SK-N-SH treated with all-trans-retinoic acid at 6 μM for 48 hours (cell line): ENCODE data around the gene CCR7.

ENCODE experiments used
- ATAC-seq: fragments of 200-7000 bp; cut with Tn5 transposase; 3 replicates; pipeline ENCODE4 v1.9.1; 2020; ENCODE audit warnings: mild to moderate bottlenecking, moderate library complexity
- ARNTL ChIP-seq: fragments of 450-650 bp; formaldehyde crosslinking; IDR thresholded peaks from 2 replicates; pipeline ENCODE4 v1.5.0; 2020; ENCODE audit warnings: low read depth, mild to moderate bottlenecking, moderate library complexity, borderline replicate concordance
- CREB5 ChIP-seq: fragments of 250-450 bp; sonication (Bioruptor Pico); IDR thresholded peaks from 2 replicates; pipeline ENCODE4 v1.5.1; 2020; ENCODE audit warnings: low read depth, mild to moderate bottlenecking, moderate library complexity
- CSDC2 ChIP-seq: fragments of 250-450 bp; sonication (Bioruptor Pico); IDR thresholded peaks from 2 replicates; pipeline ENCODE4 v1.5.0; 2020; ENCODE audit warnings: mild to moderate bottlenecking, moderate library complexity
- CSRNP3 ChIP-seq: fragments of 250-450 bp; sonication (Bioruptor Pico); IDR thresholded peaks from 2 replicates; pipeline ENCODE4 v1.5.1; 2021; ENCODE audit warnings: mild to moderate bottlenecking, moderate library complexity
- ESRRG ChIP-seq: fragments of 250-450 bp; sonication (Bioruptor Pico); IDR thresholded peaks from 2 replicates; pipeline ENCODE4 v1.6.1; 2021; ENCODE audit warnings: mild to moderate bottlenecking
- GLIS3 ChIP-seq: fragments of 250-450 bp; sonication (Bioruptor Pico); IDR thresholded peaks from 2 replicates; pipeline ENCODE4 v1.5.0; 2020; ENCODE audit warnings: mild to moderate bottlenecking, moderate library complexity
- ISL1 ChIP-seq: fragments of 250-450 bp; sonication (Bioruptor Pico); IDR thresholded peaks from 2 replicates; pipeline ENCODE4 v2.1.2; 2022; ENCODE audit warnings: mild to moderate bottlenecking, moderate library complexity
- OSR1 ChIP-seq: fragments of 250-450 bp; sonication (Bioruptor Pico); IDR thresholded peaks from 2 replicates; pipeline ENCODE4 v1.8.0; 2022; ENCODE audit warnings: moderate library complexity, mild to moderate bottlenecking, inconsistent platforms
- PPARA ChIP-seq: fragments of 250-450 bp; sonication (Bioruptor Pico); IDR thresholded peaks from 2 replicates; pipeline ENCODE4 v1.5.0; 2020; ENCODE audit warnings: mild to moderate bottlenecking, borderline replicate concordance
- RARB ChIP-seq: fragments of 250-450 bp; sonication (Bioruptor Pico); IDR thresholded peaks from 2 replicates; pipeline ENCODE4 v1.8.0; 2021; ENCODE audit warnings: mild to moderate bottlenecking, moderate library complexity
- SNAI2 ChIP-seq: fragments of 250-450 bp; sonication (Bioruptor Pico); IDR thresholded peaks from 2 replicates; pipeline ENCODE4 v1.5.0; 2020; ENCODE audit warnings: mild to moderate bottlenecking, moderate library complexity
- ZC3H10 ChIP-seq: fragments of 250-450 bp; sonication (Bioruptor Pico); IDR thresholded peaks from 2 replicates; pipeline ENCODE4 v1.5.1; 2021; ENCODE audit warnings: mild to moderate bottlenecking, moderate library complexity
- ZFP30 ChIP-seq: fragments of 450-650 bp; formaldehyde crosslinking; IDR thresholded peaks from 2 replicates; pipeline ENCODE4 v1.5.0; 2022; ENCODE audit warnings: mild to moderate bottlenecking, moderate library complexity
- ZNF565 ChIP-seq: fragments of 450-650 bp; formaldehyde crosslinking; conservative IDR thresholded peaks from 2 replicates; pipeline ENCODE4 v1.5.0; 2020; ENCODE audit warnings: low read depth, mild to moderate bottlenecking, moderate library complexity
- ZNF8 ChIP-seq: fragments of 450-650 bp; formaldehyde crosslinking; IDR thresholded peaks from 2 replicates; pipeline ENCODE4 v1.5.0; 2020; ENCODE audit warnings: mild to moderate bottlenecking, moderate library complexity
- TF ChIP-seq, protein P1 (sequence below): fragments of 250-450 bp; sonication (Bioruptor Pico); IDR thresholded peaks from 2 replicates; pipeline ENCODE4 v1.5.0; 2020; ENCODE audit warnings: mild to moderate bottlenecking, moderate library complexity
- TF ChIP-seq, protein P2 (sequence below): fragments of 250-450 bp; sonication (Bioruptor Pico); IDR thresholded peaks from 2 replicates; pipeline ENCODE4 v1.8.0; 2021; ENCODE audit warnings: low read depth, mild to moderate bottlenecking, moderate library complexity, borderline replicate concordance
- TF ChIP-seq, protein P3 (sequence below): fragments of 250-450 bp; sonication (Bioruptor Pico); IDR thresholded peaks from 2 replicates; pipeline ENCODE4 v1.8.0; 2020; ENCODE audit warnings: mild to moderate bottlenecking, moderate library complexity, borderline replicate concordance

CCR7 gene

GRCh38 chr17:40548982-40549685, 16.1 kb downstream of the CCR7 start (continued):
- TF ChIP-seq, protein P1, sequence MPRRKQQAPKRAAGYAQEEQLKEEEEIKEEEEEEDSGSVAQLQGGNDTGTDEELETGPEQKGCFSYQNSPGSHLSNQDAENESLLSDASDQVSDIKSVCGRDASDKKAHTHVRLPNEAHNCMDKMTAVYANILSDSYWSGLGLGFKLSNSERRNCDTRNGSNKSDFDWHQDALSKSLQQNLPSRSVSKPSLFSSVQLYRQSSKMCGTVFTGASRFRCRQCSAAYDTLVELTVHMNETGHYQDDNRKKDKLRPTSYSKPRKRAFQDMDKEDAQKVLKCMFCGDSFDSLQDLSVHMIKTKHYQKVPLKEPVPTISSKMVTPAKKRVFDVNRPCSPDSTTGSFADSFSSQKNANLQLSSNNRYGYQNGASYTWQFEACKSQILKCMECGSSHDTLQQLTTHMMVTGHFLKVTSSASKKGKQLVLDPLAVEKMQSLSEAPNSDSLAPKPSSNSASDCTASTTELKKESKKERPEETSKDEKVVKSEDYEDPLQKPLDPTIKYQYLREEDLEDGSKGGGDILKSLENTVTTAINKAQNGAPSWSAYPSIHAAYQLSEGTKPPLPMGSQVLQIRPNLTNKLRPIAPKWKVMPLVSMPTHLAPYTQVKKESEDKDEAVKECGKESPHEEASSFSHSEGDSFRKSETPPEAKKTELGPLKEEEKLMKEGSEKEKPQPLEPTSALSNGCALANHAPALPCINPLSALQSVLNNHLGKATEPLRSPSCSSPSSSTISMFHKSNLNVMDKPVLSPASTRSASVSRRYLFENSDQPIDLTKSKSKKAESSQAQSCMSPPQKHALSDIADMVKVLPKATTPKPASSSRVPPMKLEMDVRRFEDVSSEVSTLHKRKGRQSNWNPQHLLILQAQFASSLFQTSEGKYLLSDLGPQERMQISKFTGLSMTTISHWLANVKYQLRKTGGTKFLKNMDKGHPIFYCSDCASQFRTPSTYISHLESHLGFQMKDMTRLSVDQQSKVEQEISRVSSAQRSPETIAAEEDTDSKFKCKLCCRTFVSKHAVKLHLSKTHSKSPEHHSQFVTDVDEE (CRISPR knock-in tag) = no peak
- no peak for TF ChIP-seq PPARA (CRISPR knock-in tag)
- no peak for TF ChIP-seq SNAI2
- TF ChIP-seq ARNTL (CRISPR knock-in tag) = no peak
- no peak for TF ChIP-seq ISL1
- no peak for TF ChIP-seq CREB5 (CRISPR knock-in tag)

- ATAC-seq = no peak
- TF ChIP-seq, protein P2, sequence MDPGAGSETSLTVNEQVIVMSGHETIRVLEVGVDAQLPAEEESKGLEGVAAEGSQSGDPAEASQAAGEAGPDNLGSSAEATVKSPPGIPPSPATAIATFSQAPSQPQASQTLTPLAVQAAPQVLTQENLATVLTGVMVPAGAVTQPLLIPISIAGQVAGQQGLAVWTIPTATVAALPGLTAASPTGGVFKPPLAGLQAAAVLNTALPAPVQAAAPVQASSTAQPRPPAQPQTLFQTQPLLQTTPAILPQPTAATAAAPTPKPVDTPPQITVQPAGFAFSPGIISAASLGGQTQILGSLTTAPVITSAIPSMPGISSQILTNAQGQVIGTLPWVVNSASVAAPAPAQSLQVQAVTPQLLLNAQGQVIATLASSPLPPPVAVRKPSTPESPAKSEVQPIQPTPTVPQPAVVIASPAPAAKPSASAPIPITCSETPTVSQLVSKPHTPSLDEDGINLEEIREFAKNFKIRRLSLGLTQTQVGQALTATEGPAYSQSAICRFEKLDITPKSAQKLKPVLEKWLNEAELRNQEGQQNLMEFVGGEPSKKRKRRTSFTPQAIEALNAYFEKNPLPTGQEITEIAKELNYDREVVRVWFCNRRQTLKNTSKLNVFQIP = no peak
- TF ChIP-seq CREB5 (CRISPR knock-in tag) = no peak
- no peak for TF ChIP-seq ZNF8 (CRISPR knock-in tag)
- no peak for TF ChIP-seq RARB
- no peak for TF ChIP-seq ARNTL (CRISPR knock-in tag)
- TF ChIP-seq ZNF565 (CRISPR knock-in tag) = no peak
- no peak for TF ChIP-seq ESRRG (CRISPR knock-in tag)
- TF ChIP-seq ZFP30 = no peak
These were observed 16.7 kb downstream of the CCR7 start for GRCh38 chr17:40548491-40548981.

DNA sequence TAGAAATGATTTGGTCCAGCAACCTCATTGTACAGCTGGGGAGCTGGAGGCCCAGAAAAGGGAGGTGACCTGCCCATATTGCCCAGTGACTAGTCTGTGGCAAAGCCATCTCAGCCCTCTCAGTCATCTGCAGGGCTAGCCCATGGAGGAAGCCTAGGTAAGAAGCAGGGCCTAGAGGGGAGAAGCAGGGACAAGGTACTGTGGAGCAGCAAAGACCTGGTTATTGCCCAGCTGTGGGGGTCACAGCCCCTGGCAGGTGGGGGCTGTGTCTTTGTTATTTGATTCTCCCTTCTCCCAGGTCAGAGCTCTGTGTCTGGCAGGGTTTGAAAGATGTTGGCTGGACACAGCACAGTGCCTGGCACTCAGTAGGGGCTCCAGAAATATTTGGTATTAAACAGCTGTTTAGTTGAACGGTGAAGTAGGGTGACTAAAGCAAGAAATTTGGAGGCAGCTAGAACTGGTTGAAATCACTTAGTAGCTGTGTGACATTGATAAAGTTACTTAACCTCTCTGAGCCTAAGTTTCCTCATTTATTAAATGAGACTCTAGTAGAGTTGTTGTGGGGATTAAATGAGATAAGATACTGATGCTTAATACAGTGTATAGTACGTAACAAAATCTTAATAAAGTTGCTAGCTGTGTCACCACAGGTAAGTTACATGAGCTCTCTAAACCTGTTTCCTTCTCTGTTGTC, 17.3 kb downstream of the CCR7 start:
- ATAC-seq = no peak
- no peak for TF ChIP-seq ISL1
- TF ChIP-seq ESRRG (CRISPR knock-in tag) = no peak
- no peak for TF ChIP-seq SNAI2
- TF ChIP-seq ZNF8 (CRISPR knock-in tag) = no peak
- TF ChIP-seq, protein P2 = no peak
- TF ChIP-seq OSR1 (CRISPR knock-in tag) = no peak
- TF ChIP-seq, protein P3, sequence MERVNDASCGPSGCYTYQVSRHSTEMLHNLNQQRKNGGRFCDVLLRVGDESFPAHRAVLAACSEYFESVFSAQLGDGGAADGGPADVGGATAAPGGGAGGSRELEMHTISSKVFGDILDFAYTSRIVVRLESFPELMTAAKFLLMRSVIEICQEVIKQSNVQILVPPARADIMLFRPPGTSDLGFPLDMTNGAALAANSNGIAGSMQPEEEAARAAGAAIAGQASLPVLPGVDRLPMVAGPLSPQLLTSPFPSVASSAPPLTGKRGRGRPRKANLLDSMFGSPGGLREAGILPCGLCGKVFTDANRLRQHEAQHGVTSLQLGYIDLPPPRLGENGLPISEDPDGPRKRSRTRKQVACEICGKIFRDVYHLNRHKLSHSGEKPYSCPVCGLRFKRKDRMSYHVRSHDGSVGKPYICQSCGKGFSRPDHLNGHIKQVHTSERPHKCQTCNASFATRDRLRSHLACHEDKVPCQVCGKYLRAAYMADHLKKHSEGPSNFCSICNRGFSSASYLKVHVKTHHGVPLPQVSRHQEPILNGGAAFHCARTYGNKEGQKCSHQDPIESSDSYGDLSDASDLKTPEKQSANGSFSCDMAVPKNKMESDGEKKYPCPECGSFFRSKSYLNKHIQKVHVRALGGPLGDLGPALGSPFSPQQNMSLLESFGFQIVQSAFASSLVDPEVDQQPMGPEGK = no peak
- TF ChIP-seq ZNF565 (CRISPR knock-in tag) = no peak
- TF ChIP-seq PPARA (CRISPR knock-in tag) = no peak
- no peak for TF ChIP-seq GLIS3 (CRISPR knock-in tag)
- TF ChIP-seq CSRNP3 (CRISPR knock-in tag) = no peak
- no peak for TF ChIP-seq ZC3H10
- no peak for TF ChIP-seq CSDC2 (CRISPR knock-in tag)
- no peak for TF ChIP-seq RARB
- TF ChIP-seq, all 23 proteins: peak for 0
